Loucy (cell line): ENCODE results near the gene ARHGEF33.

Experiments
- H2AFZ ChIP-seq: fragments of 200-600 bp; sonication (generic); 2 replicates; pipeline ENCODE4 v1.6.0; 2016; ENCODE audit warnings: antibody characterized with exemption, mild to moderate bottlenecking, low read length, moderate library complexity
- H3F3A ChIP-seq: fragments of 200-600 bp; 2 replicates; pipeline ENCODE4 v1.6.0; 2016; ENCODE audit warnings: antibody characterized with exemption, low read depth, mild to moderate bottlenecking
- H3K27me3 ChIP-seq: fragments of 200-600 bp; sonication (generic); 2 replicates; pipeline ENCODE4 v1.6.1; 2014; ENCODE audit warnings: low read length, mild to moderate bottlenecking; ENCODE audit not compliant: insufficient read depth, poor library complexity, severe bottlenecking
- H3K36me3 ChIP-seq: fragments of 200-600 bp; sonication (generic); 2 replicates; pipeline ENCODE4 v1.6.1; 2016; ENCODE audit warnings: low read length; ENCODE audit not compliant: insufficient read depth
- H3K4me1 ChIP-seq: fragments of 200-600 bp; sonication (generic); 2 replicates; pipeline ENCODE4 v1.5.1; 2014; ENCODE audit warnings: low read length, mild to moderate bottlenecking; ENCODE audit not compliant: insufficient read depth, poor library complexity, severe bottlenecking
- H3K4me2 ChIP-seq: fragments of 200-600 bp; sonication (generic); 2 replicates; pipeline ENCODE4 v1.6.0; 2014; ENCODE audit warnings: antibody characterized with exemption, low read length, low read depth, mild to moderate bottlenecking; ENCODE audit not compliant: poor library complexity, severe bottlenecking
- H3K4me3 ChIP-seq: fragments of 200-600 bp; sonication (generic); 2 replicates; pipeline ENCODE4 v1.5.1; 2014; ENCODE audit warnings: low read length, mild to moderate bottlenecking, mixed read lengths; ENCODE audit not compliant: poor library complexity, severe bottlenecking
- H3K79me2 ChIP-seq: fragments of 200-600 bp; sonication (generic); 2 replicates; pipeline ENCODE4 v1.6.1; 2014; ENCODE audit warnings: low read length; ENCODE audit not compliant: insufficient read depth
- H3K9ac ChIP-seq: fragments of 200-600 bp; sonication (generic); 2 replicates; pipeline ENCODE4 v1.6.0; 2014; ENCODE audit warnings: mild to moderate bottlenecking, low read depth, low read length, moderate library complexity; ENCODE audit not compliant: poor library complexity, severe bottlenecking
- H3K9me2 ChIP-seq: fragments of 200-600 bp; sonication (generic); replicated peaks from 2 replicates; pipeline ENCODE4 v1.6.1; 2016; ENCODE audit warnings: low read depth, low read length, mixed read lengths
- H3K9me3 ChIP-seq: fragments of 200-600 bp; sonication (generic); 2 replicates; pipeline ENCODE4 v1.6.1; 2014; ENCODE audit warnings: mild to moderate bottlenecking, antibody characterized with exemption, low read length, low read depth; ENCODE audit not compliant: insufficient read depth
- H4K20me1 ChIP-seq: fragments of 200-600 bp; sonication (generic); 2 replicates; pipeline ENCODE4 v1.6.0; 2014; ENCODE audit warnings: antibody characterized with exemption, low read length, mild to moderate bottlenecking; ENCODE audit not compliant: insufficient read depth, poor library complexity, severe bottlenecking
- CTCF ChIP-seq: fragments of 200-600 bp; sonication (generic); conservative IDR thresholded peaks from 2 replicates; pipeline ENCODE4 v1.5.1; 2014; ENCODE audit warnings: mild to moderate bottlenecking, antibody characterized with exemption, low read length
- EZH2phosphoT487 ChIP-seq: fragments of 200-600 bp; IDR thresholded peaks from 2 replicates; pipeline ENCODE4 v1.6.1; 2018; ENCODE audit warnings: antibody characterized with exemption, mild to moderate bottlenecking, moderate library complexity, borderline replicate concordance

Gene ARHGEF33

GRCh38 chr2:38911191-38911590 is 21.5 kb downstream of the ARHGEF33 start:
- H3K27me3 ChIP-seq, result no peaks in the 10 kb centered on the region
- H4K20me1 ChIP-seq, result no peaks in the 10 kb centered on the region
- TF ChIP-seq EZH2phosphoT487 (no peak), CTCF (no peak)

GRCh38 chr2:38912619-38913018 is 22.9 kb downstream of the ARHGEF33 start:
- Histone ChIP-seq H3K9ac (no peak overlapping the region), H3K27me3 (no peaks in the 10 kb centered on the region), H3F3A (no peaks in the 10 kb centered on the region), H3K79me2 (no peaks in the 10 kb centered on the region), H3K9me3 (no peaks in the 10 kb centered on the region), H4K20me1 (no peaks in the 10 kb centered on the region), H3K4me2 (no peak overlapping the region), H3K4me1 (no peaks in the 10 kb centered on the region), H3K9me2 (no peaks in the 10 kb centered on the region), H3K4me3 (no peak overlapping the region), H2AFZ (no peak overlapping the region), H3K36me3 (no peaks in the 10 kb centered on the region)
- TF ChIP-seq EZH2phosphoT487, result no peak
- no peak for TF ChIP-seq CTCF

More at GRCh38 chr2:38911191-38911590, 21.5 kb downstream of the ARHGEF33 start:
- H3K4me3 ChIP-seq, result no peak overlapping the region
- H2AFZ ChIP-seq, result no peak overlapping the region
- no peak overlapping the region for H3K4me2 ChIP-seq
- H3F3A ChIP-seq, result no peaks in the 10 kb centered on the region
- no peaks in the 10 kb centered on the region for H3K9me2 ChIP-seq
- no peaks in the 10 kb centered on the region for H3K9me3 ChIP-seq
- H3K9ac ChIP-seq, result no peak overlapping the region
- no peaks in the 10 kb centered on the region for H3K79me2 ChIP-seq
- H3K4me1 ChIP-seq, result no peaks in the 10 kb centered on the region
- H3K36me3 ChIP-seq, result no peaks in the 10 kb centered on the region

DNA sequence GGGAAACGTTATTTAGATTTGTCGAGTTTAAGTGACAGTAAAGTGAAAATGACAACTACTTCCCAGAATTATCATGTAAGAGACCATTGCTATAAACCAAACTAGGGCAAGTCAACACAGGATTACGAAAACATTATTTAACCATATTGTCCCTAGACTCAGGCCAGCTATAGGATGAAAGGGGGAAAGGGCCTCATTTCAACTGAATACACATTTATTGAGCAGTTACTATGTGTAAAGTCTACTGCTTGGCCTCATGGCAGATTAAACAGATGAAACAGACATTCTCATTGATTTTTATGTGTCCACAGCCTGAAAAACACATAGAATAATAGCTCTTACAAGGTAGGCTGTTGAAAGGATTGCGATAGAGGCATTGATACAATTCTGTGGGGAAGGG is 32.7 kb downstream of the ARHGEF33 start:
- Histone ChIP-seq H3K4me2 (no peak overlapping the region), H3K4me3 (no peak overlapping the region), H3K9me2 (no peaks in the 10 kb centered on the region), H3K27me3 (no peaks in the 10 kb centered on the region), H3F3A (no peaks in the 10 kb centered on the region), H3K4me1 (no peaks in the 10 kb centered on the region), H3K36me3 (no peaks in the 10 kb centered on the region), H4K20me1 (no peaks in the 10 kb centered on the region), H3K9me3 (no peaks in the 10 kb centered on the region), H3K79me2 (no peaks in the 10 kb centered on the region), H3K9ac (no peak overlapping the region), H2AFZ (no peak overlapping the region)
- TF ChIP-seq CTCF (no peak), EZH2phosphoT487 (no peak)
